Activated CD8-positive, alpha-beta memory T cell treated with anti-CD3 and anti-CD28 coated beads for 36 hours (primary cell): Measurements from ENCODE around the gene YEATS4. TPM values are rescaled to one million over a fixed set of nuclear protein-coding genes. Genes with fewer than 3 reads are reported as not detected.
"Not testable (repeated sequence)": the region's sequence is repeated elsewhere in the genome, so short reads cannot be mapped to it uniquely, and the experiment has no call there.

ENCODE experiments used
- CTCF ChIA-PET: fragments of 350-600 bp; sonication (Branson Sonifier 250); formaldehyde crosslinking; loops from one replicate; lab custom pipeline; 2021; ENCODE audit warnings: antibody characterized with exemption; lab: Charles Lee
- POLR2A ChIA-PET: fragments of 350-600 bp; sonication (Branson Sonifier 250); formaldehyde crosslinking; loops from one replicate; lab custom pipeline; 2021; ENCODE audit warnings: antibody characterized with exemption; lab: Charles Lee
- total RNA-seq, 2 experiments: library from RNA; stranded (reverse); gene quantifications; one replicate each; pipeline ENCODE4 v1.2.3, GENCODE V29; 2021

Gene YEATS4
- 10 to 100 TPM; 39.9 to 40.0 TPM for total RNA-seq

DNA sequence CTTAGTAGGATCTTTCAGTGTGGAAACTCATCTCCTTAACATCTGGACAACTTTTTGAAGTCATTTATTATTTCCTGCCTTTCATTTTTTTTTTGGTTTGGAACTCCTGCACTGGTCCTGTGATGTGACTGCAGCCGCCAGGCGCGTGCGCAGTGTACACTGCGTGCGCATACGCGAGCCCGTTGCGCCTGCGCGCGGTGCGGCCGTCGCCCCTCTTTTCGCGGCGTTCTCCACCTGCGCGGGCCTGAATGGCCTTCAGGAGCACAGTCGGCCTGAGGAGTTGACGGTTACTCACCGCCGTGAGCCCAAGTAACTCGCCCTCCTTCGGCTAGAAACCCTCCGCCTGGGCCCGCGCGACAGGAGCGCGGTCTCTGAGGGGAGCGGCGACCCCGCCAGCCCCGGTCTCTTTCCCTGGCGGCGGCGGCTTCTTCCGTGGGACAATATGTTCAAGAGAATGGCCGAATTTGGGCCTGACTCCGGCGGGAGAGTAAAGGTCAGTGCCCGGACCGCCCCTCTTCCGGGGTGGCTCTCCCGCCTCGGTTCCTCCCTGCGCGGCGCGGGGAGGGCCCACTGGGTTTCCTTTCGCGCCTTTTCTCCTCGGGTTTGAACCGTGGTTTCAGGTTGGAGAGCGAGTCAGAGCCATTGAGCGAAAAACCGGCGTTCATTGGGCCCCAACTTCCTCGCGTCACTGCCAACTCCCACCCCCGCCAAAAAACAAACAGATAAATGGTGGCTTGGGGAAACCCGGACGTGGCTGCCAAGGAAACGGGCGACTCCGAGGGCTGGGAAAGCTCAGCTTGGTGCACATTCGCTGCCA is at the start of gene YEATS4:
Gene YEATS4, plus strand, starts transcription at position 213 of the 817 bp plus-strand sequence. Its CDS starts 230 bp downstream, at position 443.
- ChIA-PET CTCF (interaction anchor here (0.7 to 0.8 kb wide), 2 partner anchors 109 to 279 kb away, joined by 3 read pairs; no protein-coding TSS in a partner anchor), POLR2A (interaction anchor here (1.2 kb wide), 1 partner anchor 229 kb away, joined by 3 read pairs; no protein-coding TSS in a partner anchor)

DNA sequence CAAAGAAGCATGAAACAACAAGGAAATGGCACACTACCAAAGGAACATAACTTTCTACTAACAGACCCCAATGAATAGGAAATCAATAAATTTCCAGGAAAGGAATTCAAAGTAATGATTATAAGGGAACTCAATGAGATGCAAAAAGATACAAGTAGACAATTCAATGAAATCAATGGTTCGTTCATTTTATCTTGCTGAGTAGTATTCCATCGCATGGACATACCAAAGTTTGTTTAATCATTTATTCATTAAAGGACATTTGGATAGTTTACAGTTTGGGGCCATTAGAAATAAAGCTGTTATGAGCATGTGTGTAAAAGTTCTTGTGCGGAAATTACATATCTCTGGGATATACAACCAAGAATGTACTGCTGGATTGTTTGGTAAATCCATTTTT is 46.3 kb upstream of the YEATS4 start:
- CTCF ChIA-PET, result no interaction called here

DNA sequence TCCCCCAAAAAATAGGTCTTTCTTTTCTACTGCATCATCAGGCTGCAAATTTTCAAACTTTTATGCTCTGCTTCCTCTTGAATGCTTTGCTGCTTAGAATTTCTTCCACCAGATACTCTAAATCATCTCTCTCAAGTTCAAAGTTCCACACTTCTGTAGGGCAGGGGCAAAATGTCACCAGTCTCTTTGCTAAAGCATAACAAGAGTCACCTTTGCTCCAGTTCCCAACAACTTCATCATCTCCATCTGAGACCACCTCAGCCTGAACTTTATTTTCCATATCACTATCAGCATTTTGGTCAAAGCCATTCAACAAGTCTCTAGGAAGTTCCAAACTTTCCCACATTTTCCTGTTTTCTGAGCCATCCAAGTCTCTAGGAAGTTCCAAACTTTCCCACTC is 42.8 kb upstream of the YEATS4 start:
- POLR2A ChIA-PET, CTCF ChIA-PET: not testable (repeated sequence)

More for the DNA sequence above, 46.3 kb upstream of the YEATS4 start:
- POLR2A ChIA-PET, result no interaction called here

DNA sequence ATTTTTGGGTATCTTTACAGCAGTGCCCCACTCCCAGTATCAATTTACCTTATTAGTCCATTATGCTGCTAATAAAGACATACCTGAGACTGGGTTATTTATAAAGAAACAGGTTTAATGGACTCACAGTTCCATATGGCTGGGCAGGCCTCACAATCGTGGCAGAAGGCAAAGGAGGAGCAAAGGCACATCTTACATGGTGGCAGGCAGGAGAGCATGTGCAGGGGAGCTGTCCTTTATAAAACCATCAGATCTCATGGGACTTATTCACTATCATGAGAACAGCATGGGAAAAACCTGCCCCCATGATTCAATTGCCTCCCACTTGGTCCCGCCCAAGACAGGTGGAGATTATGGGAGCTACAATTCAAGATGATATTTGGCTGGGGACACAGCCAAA is 42.3 kb upstream of the YEATS4 start:
- CTCF ChIA-PET, POLR2A ChIA-PET: not testable (repeated sequence)

DNA sequence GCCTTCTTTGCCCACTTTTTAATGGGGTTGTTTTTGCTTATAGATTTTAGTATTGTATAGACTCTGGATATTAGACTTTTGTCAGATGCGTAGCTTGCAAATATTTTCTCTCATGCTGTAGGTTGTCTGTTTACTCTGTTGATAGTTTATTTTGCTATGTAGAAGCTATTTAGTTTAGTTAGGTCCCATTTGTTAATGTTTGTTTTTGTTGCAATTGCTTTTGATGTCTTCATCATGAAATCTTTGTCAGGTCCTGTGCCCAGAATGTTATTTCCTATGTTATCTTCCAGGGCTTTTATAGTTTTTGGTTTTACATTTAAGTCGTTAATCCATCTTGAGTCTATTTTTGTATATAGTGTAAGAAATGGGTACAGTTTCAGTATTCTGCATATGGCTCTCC is 41.3 kb upstream of the YEATS4 start:
- ChIA-PET CTCF (no interaction called here), POLR2A (no interaction called here)

DNA sequence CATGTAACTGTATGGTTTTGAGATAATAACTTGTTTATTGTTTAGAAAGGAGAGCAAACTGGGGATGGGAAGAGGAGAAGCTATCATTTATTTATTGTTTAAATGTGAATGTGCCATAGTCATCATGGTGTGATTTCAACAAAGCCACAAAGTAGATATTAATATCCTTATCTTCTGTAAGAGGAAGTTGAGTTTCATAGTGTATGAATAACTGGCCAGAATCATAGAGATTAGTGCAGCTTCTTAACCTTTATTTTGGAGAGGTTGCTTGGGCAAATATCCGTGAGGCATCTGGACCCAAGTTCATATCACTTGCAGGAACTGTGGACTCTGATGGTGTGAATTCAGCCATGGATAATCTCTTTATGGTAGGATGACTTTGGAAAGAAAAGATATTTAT is 38.2 kb upstream of the YEATS4 start:
- ChIA-PET POLR2A (no interaction called here), CTCF (no interaction called here)

DNA sequence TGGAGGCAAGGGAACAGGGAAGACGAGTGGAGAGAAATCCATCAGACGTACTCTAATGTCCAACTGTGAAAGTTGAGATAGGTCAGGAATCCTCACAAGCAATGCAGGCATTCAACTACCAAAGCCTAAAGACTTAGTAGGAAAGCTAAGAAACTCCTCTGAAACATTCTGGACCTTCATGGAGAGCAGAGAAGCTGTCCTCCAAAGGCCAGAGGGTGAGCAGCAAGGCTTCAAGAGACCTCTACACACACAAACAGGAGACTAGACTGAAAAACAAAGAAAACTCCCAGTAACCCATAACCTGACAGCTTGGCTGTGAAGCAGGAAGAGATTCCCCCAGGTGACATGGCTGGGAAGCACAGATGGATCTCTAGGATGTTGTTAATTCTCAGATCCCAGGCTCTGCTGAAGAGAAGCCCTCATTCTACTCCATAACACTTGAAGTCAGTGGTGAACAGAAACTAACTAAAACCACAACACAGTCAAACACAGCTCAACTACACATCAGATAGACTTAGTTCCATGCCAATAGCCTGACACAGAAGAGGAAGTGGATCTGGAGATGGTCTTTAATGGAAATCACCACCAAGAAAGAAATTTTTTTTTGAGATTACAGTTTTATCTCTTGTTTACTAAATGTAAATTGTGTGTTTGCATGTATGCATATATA is 34.6 kb upstream of the YEATS4 start:
- CTCF ChIA-PET, result interaction anchor here (0.6 to 1.0 kb wide), 2 partner anchors 32 to 48 kb away, joined by 3 read pairs; no protein-coding TSS in a partner anchor

DNA sequence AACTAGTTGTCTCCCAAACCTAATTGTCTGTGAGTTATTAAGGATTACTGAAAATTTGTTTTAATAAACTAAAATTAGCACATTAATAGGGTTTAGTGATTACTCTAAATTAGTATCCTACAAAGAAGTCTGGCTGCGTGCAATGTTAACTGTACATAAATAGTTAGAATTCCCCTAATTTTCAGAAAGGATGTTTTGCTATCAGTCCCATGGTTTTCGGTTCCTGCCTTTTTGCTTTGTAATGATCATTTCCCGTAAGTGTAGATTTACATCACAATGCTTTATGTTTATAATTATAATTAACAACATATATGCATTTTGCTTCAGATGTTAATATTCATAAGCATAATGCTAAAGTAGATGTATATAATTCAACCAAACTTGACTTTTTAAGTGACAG is 31.1 kb upstream of the YEATS4 start:
- POLR2A ChIA-PET, result no interaction called here
- CTCF ChIA-PET, result no interaction called here

More for the DNA sequence above, 34.6 kb upstream of the YEATS4 start:
- POLR2A ChIA-PET, result no interaction called here

DNA sequence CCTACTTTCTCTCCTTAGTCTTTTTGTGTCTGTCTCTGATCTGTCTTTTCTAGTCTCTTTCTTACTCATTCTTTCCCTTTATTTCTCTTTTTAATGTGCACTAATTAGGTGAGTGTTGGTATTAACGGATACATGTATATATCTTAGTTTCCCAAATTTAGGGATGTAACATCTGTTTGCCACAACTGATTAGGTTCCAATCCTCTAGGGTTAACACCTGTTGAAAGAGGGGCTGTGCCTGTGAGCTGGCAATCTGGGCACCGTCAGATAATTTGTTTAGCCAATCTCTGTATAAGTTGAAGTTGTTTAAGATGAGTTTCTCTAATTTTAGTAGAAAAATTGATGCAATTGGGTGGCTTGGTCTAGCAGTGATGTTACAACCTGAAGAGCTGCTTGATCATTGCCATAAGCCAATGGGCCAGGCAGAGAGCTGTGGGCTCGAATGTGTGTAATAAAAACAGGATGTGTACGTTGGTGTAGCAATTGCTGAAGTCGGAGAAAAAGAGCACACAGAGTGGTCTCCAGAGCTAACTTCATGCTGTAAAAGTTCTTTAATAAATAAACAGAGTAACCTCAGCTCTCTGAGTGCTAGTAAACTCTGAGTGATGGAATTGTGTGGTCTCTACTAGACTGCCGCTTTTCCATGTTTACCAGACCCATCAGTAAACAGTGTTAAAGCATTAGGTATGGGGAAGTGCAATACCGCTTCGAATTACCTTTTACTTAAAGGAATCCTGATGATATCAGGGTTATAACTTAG is 29.7 kb upstream of the YEATS4 start:
- POLR2A ChIA-PET, result interaction anchor here (1.2 kb wide), 1 partner anchor 87 kb away, joined by 5 read pairs; no protein-coding TSS in a partner anchor
- CTCF ChIA-PET, result interaction anchor here (0.6 to 2.8 kb wide), 3 partner anchors 20 to 27 kb away, joined by 3 to 11 read pairs (median 4); no protein-coding TSS in a partner anchor

DNA sequence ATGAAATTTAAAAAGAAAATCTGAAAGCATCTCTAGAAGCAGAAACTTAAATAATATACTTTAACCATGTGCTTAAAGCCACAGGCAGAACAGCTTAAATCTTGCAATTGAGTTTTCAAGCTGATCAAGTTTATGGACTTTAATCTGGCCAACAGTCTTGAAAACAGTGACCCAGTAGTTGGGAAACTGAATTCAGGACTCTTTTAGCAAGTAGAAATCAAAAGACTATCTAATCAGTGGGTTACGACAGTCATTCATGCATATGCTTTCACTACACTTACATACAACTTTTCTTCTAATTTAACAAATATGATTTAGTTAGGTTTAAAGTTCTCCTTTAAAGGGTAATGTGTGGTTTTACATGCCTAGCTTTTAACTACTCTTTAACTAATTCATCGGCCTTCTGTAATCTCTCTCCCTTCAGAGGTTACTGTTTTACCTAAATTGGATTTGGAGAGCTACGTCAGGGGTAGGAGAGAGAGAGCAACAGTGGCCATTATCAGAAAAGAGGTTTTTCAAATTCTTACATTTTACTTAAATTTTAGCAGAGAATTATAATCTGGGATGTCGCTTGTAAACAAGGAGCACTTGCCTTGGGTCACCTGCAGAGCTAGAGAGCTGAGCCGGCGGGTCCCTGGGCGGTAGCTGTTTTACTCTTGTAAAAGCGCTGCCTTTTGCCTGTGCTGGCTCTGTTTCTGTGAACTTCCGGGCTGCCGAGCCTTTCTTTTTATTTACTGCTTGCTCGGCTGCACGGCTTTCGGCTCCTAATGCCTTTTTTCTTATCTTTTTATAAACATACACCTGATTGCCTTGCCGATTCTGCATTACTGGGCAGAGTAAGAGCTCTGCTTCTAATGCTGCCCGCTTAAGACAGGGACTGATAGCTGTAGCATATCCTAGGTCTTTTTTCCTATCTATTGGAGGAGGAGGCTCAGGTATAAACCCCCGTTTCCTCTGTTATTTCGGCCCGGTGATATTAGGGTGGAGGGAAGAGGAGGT is 28.8 kb upstream of the YEATS4 start:
- POLR2A ChIA-PET, result interaction anchor here (0.5 to 2.0 kb wide), 6 partner anchors 18 to 255 kb away, joined by 3 to 5 read pairs (median 3); partner anchors contain the start of genes CCT2 and FRS2

DNA sequence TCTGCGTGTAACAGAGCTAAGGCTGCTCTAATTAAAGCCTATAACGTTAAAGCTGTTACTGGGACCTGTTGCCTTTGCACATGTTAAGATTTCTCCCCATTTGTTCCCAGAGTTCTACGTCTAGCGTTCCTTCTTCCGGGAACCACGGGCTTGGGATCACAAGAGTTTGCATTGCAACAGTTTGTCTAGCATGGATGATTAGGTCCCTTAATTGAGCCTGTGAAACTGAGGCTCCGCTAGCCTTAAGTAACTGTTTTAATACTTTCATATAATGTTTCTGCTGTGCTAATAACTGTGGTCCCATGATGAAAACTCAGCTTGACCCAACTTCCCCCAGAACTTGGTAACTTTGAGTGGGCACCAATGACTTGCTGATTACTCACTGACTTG is 28.0 kb upstream of the YEATS4 start:
- ChIA-PET POLR2A (interaction anchor here (0.5 to 2.0 kb wide), 4 partner anchors 18 to 254 kb away, joined by 3 to 4 read pairs (median 3); partner anchors contain the start of genes CCT2 and FRS2), CTCF (interaction anchor here (1.3 to 2.8 kb wide), 2 partner anchors 26 to 40 kb away, joined by 6 to 11 read pairs; no protein-coding TSS in a partner anchor)

More for the DNA sequence above, 28.8 kb upstream of the YEATS4 start:
- CTCF ChIA-PET, result interaction anchor here (1.1 to 2.8 kb wide), 3 partner anchors 19 to 40 kb away, joined by 3 to 11 read pairs (median 6); no protein-coding TSS in a partner anchor

DNA sequence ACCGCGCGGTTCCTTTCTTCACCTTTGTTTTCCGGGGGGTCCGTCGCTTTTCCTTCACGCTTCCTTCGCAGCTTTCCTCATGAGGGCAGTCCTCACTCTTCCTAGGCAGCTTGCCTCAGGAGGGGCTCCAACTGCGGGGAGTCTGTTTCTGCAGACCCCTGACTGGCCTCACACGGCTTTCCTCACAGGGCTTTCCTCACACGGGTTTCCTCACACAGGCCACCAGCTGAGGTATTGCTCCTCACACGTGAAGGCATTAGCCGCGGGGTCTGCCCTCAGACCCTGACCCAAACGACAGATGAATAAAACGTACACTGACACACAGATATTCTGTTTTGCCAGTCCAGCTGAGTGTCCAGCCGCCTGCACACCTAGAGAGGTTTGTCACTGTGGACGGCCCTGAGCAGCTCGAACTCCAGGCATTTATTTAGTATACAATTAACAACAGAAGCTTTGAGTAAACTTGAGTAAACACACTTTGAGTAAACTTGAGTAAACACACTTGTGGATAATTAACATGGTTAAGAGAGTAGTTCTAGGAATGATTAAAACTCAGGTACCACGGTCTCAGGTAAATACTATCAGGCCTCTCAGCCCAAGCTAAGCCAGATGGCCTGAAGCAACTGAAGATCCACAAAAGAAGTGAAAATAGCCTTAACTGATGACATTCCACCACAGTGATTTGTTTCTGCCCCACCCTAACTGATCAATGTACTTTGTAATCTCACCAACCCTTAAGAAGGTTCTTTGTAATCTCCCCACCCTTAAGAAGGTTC is 27.4 kb upstream of the YEATS4 start:
- ChIA-PET CTCF (interaction anchor here (0.7 to 2.8 kb wide), 3 partner anchors 25 to 458 kb away, joined by 4 to 11 read pairs (median 6); no protein-coding TSS in a partner anchor), POLR2A (interaction anchor here (0.7 to 2.0 kb wide), 2 partner anchors 53 to 253 kb away, joined by 3 to 4 read pairs; partner anchors contain the start of gene CCT2)

DNA sequence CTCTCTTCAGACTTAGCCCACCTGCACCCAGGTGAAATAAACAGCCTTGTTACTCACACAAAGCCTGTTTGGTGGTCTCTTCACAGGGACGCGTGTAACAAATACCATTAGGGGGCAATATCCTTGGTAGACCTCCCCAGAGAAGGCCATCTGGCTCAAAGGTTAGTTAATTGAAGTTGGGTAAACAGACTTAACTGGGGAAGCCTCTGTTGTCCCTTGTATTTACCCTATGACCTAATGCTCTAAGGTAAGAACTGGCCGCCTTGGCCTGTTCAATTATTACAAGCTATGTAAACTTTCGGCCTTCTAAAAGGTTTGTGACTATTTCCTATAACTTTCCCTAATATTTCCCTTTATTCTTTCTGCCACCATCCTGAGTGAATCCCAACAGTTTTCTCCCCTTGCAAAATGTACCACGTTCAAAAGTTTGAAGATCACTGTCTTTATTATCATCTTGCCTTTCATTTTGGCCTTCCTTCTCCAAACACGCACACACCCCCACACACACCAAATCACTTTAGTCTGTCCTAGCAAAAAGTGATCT is 26.7 kb upstream of the YEATS4 start:
- POLR2A ChIA-PET, result no interaction called here
- CTCF ChIA-PET, result interaction anchor here (0.7 to 1.3 kb wide), 2 partner anchors 25 to 459 kb away, joined by 3 to 4 read pairs; no protein-coding TSS in a partner anchor

DNA sequence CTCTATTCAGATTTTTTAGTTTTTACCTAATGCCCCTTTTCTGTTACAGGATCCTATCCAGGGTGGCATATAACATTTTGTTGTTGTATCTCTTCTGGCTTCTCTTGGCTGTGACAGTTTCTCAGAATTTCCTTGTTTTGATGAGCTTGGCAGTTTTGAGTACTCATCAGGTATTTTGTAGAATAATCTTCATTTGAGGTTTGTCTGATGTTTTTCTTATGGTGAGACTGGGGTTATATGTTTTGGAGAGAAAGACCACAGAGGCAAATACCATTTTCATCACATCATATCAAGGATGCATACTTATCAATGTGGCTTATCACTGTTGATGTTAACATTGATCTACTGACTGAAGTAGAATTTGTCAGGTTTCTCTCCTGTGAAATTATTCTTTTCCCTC is 25.4 kb upstream of the YEATS4 start:
- POLR2A ChIA-PET, result no interaction called here
- CTCF ChIA-PET, result interaction anchor here (1.1 to 1.3 kb wide), 2 partner anchors 23 to 24 kb away, joined by 3 read pairs; no protein-coding TSS in a partner anchor

DNA sequence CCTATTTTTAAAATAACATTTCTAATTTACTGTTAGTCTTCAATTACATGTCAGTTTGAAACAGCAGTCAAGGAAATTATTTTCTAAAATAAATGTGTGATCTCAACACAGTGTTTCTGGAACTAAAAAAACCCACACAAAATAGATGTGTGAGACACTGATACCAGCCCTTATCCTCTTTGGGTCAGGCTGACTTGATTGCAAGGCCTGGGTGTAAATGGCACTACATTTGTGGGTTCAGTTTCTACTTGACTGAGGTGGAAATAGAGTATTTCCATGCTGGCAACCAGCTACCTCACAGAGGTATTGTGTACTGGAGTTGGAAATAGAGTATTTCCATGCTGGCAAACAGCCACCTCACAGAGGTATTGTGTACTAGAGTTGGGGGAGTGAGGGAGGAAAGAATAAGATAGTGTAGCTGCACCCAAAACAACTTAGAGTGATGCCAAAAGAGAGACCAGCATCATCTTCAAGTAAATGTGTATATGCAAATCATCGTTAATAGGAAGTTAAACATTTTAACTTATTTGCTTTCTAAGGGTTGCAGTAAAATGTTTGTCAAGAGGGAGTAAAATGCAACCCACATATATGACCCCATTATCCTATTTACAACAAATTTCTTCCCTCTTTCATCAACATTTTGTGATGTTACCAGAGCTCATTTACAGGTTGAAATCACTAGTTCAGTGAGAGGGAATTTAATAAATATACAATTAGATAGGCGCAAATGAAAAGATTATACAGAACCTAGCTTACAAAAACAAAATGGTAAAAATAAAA is 22.0 kb upstream of the YEATS4 start:
- POLR2A ChIA-PET, result interaction anchor here (0.6 kb wide), 1 partner anchor 127 kb away, joined by 3 read pairs; no protein-coding TSS in a partner anchor
- CTCF ChIA-PET, result no interaction called here
